Tibial nerve (tissue), 3 donors: Measurements from ENCODE around the gene GINS3.

Experiments used
- CTCF ChIP-seq, 5 experiments: fragments of 200-600 bp in 3 of 5; fragments of 450-650 bp in 2 of 5; sonication (generic) in 3 of 5; IDR thresholded peaks; one replicate each; pipeline ENCODE4 v1.5.1; 2016 to 2019; ENCODE audit warnings: antibody characterized with exemption in 5 of 5, mild to moderate bottlenecking in 3 of 5, moderate library complexity in 2 of 5
- POLR2A ChIP-seq, 2 donors: fragments of 450-650 bp; IDR thresholded peaks; one replicate each; pipeline ENCODE4 v1.6.1; 2017; ENCODE audit warnings: antibody characterized with exemption in 2 of 2, mild to moderate bottlenecking in 2 of 2, moderate library complexity in 2 of 2

- no peak for TF ChIP-seq CTCF (IDR thresholded peaks at IDR 0.05)
- TF ChIP-seq POLR2A (IDR thresholded peaks at IDR 0.05), result no peak
Observed at GRCh38 chr16:58365623-58366022, 26.6 kb upstream of the GINS3 start.
